Spleen (tissue), 11 donors: ENCODE data around the gene ORMDL2. TPM values are rescaled to one million over a fixed set of nuclear protein-coding genes. Genes with fewer than 3 reads are reported as not detected.

Source experiments
- DNase-seq: peaks from one replicate; pipeline ENCODE4 v3.0.0-alpha.2; 2020
- H3K27ac ChIP-seq, 8 donors: fragments of 200-600 bp; sonication (generic) in 7 of 8; 1 replicate in 4 of 8; 2 replicates in 4 of 8; pipeline versions ENCODE4 v1.5.0 to v1.8.0; 2016 to 2021; ENCODE audit warnings: inconsistent platforms in 4 of 8, mild to moderate bottlenecking in 4 of 8, moderate library complexity in 1 of 8
- H3K27me3 ChIP-seq, 7 donors: fragments of 200-600 bp; sonication (generic) in 6 of 7; replicated peaks in 1 of 7; 1 replicate in 4 of 7; 2 replicates in 3 of 7; pipeline versions ENCODE4 v1.5.0 to v1.8.0; 2016 to 2021; ENCODE audit warnings: inconsistent platforms in 3 of 7, mild to moderate bottlenecking in 1 of 7
- H3K36me3 ChIP-seq, 6 donors: fragments of 200-600 bp; sonication (generic) in 5 of 6; 1 replicate in 4 of 6; 2 replicates in 2 of 6; pipeline versions ENCODE4 v1.5.0 to v1.8.0; 2016 to 2021; ENCODE audit warnings: inconsistent platforms in 2 of 6
- H3K4me1 ChIP-seq, 6 donors: fragments of 200-600 bp; sonication (generic) in 5 of 6; 1 replicate in 3 of 6; 2 replicates in 3 of 6; pipeline versions ENCODE4 v1.5.0 to v1.8.0; 2016 to 2021; ENCODE audit warnings: inconsistent platforms in 3 of 6
- H3K4me3 ChIP-seq, 8 donors: fragments of 200-600 bp; sonication (generic) in 7 of 8; 1 replicate in 4 of 8; 2 replicates in 4 of 8; pipeline versions ENCODE4 v1.5.0 to v1.8.0; 2016 to 2021; ENCODE audit warnings: inconsistent platforms in 4 of 8, mild to moderate bottlenecking in 4 of 8, moderate library complexity in 2 of 8
- H3K9me3 ChIP-seq, 8 donors: fragments of 200-600 bp; sonication (generic) in 7 of 8; 1 replicate in 4 of 8; 2 replicates in 4 of 8; pipeline versions ENCODE4 v1.5.0 to v1.8.0; 2016 to 2021; ENCODE audit warnings: inconsistent platforms in 4 of 8
- POLR2A ChIP-seq, 3 donors: fragments of 450-650 bp; IDR thresholded peaks; one replicate each; pipeline ENCODE4 v1.5.1; 2017; ENCODE audit warnings: antibody characterized with exemption in 3 of 3, mild to moderate bottlenecking in 1 of 3
- POLR2AphosphoS5 ChIP-seq, 3 donors: sonication (generic); formaldehyde crosslinking; IDR thresholded peaks; one replicate each; pipeline ENCODE4 v1.5.1; 2017; ENCODE audit warnings: antibody characterized with exemption in 3 of 3
- WGBS, 5 donors: extraction: QIAGEN DNeasy Blood & Tissue Kit in 3 of 5; methylation state at CpG; one replicate each; pipeline versions ENCODE4 v1.1.5 to v1.1.7; 2013 to 2018; 5-methylcytosine and 5-hydroxymethylcytosine counted together
- intact Hi-C: fragments of 100-400 bp; cut with DNase I; formaldehyde crosslinking; loops from one replicate; pipeline ENCODE4 v1.15.0; 2023; ENCODE audit warnings: low total_unique reads
- polyA plus RNA-seq, 3 donors: library from polyadenylated mRNA; stranded (reverse); fragments of 200-250 nt; gene quantifications; one replicate each; pipeline ENCODE4 v1.2.1, GENCODE V29; 2013
- total RNA-seq, 7 donors: library from RNA; depleted of rRNA in 3 of 7; stranded (reverse); fragments of >200 nt in 3 of 7; fragmentation: NEBNext Ultra II Directional in 4 of 7; extraction: Animal tissue kit (Norgen Biotek cat#: 25700) in 4 of 7; gene quantifications; one replicate each; pipeline versions ENCODE4 v1.1.0 to v1.2.1, GENCODE V29; 2016 to 2021
- TF ChIP-seq, protein P1 (sequence below), 11 experiments: fragments of 200-600 bp in 7 of 11; fragments of 450-650 bp in 4 of 11; sonication (generic) in 4 of 11; IDR thresholded peaks in 8 of 11; conservative IDR thresholded peaks in 3 of 11; 1 replicate in 7 of 11; 2 replicates in 4 of 11; pipeline versions ENCODE4 v1.4.0 to v1.8.0; 2016 to 2021; ENCODE audit warnings: antibody characterized with exemption in 11 of 11, inconsistent platforms in 4 of 11, mild to moderate bottlenecking in 1 of 11
- donor health status: healthy with polysubstance abuse.
- donor health status: DM: no; HTN: no; CAD: no; lungs with moderate emphysema.
- donor health status: DM: no; HTN: no; CAD: no.
- donor health status: Bipolar disorder and iron deficiency.
- donor health status: healthy.
- donor health status: DM: no; HTN: no; CAD: no.
- donor health status: DM: yes; HTN: yes; CAD: no.

The ORMDL2 gene
- total and polyA plus RNA-seq, 10 donors = 18.8 to 34.6 (median 28.0) TPM

DNA sequence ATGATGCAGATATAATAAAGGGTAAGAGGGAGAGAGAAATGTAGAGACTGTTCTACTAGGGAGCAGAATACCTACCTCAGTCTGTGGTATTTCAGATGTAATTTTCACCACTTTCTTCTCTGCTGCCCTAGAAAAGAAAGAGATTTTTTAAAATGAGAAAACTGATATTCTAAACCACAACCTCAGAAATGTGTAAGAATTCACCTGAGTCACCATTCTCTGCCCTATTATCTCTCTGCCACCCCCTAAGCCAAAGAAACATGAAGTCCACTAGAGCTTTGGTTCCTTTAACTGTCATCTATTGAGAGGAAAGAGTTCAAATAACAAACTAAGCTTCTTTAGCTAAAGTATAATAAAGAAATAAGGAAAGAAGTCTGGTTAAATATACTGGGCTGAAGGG lies 21.9 kb upstream of the ORMDL2 start:
- Histone ChIP-seq H3K27ac (no peak overlapping the region), H3K9me3 (no peaks in the 10 kb centered on the region), H3K4me3 (no peak overlapping the region), H3K27me3 (no peaks in the 10 kb centered on the region), H3K4me1 (peaks cover 0 to 8% (median 0%) of the 10 kb centered on the region in 6 donors), H3K36me3 (peaks cover 0 to 100% (median 78%) of the 10 kb centered on the region in 6 donors)
- TF ChIP-seq, protein P1, sequence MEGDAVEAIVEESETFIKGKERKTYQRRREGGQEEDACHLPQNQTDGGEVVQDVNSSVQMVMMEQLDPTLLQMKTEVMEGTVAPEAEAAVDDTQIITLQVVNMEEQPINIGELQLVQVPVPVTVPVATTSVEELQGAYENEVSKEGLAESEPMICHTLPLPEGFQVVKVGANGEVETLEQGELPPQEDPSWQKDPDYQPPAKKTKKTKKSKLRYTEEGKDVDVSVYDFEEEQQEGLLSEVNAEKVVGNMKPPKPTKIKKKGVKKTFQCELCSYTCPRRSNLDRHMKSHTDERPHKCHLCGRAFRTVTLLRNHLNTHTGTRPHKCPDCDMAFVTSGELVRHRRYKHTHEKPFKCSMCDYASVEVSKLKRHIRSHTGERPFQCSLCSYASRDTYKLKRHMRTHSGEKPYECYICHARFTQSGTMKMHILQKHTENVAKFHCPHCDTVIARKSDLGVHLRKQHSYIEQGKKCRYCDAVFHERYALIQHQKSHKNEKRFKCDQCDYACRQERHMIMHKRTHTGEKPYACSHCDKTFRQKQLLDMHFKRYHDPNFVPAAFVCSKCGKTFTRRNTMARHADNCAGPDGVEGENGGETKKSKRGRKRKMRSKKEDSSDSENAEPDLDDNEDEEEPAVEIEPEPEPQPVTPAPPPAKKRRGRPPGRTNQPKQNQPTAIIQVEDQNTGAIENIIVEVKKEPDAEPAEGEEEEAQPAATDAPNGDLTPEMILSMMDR (IDR thresholded peaks at IDR 0.05 in 8 of 11, conservative IDR thresholded peaks at IDR 0.05 in 3 of 11) = no peak
- no peak for TF ChIP-seq POLR2A (IDR thresholded peaks at IDR 0.05)
- TF ChIP-seq POLR2AphosphoS5 (IDR thresholded peaks at IDR 0.05) = no peak
- no peak for DNase-seq
- intact Hi-C loops = no loop called here

DNA sequence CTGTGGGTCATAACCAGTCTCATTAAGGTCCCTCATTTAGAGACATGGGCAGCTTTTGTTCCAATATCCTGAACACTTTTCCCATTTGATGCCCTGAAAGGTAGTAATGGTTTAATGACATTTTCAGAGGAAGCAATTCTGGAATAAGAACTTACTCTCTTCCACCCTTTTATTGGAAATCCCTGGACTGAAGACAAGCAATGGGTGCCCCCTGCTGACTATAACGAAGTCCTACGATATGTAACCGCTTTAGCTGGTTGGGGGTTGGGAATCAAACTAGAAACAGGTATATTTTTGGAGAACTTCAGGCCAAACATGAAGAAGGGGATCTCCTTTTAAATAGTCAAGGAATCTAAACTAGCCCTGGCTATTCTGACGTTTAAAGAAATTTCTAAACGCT lies 20.8 kb upstream of the ORMDL2 start:
- no peak for DNase-seq
- TF ChIP-seq, protein P1 (IDR thresholded peaks at IDR 0.05 in 8 of 11, conservative IDR thresholded peaks at IDR 0.05 in 3 of 11) = peak in 7 of 11 experiments; percentile 16 to 50 (median 39)
- TF ChIP-seq POLR2A (IDR thresholded peaks at IDR 0.05) (no peak), POLR2AphosphoS5 (IDR thresholded peaks at IDR 0.05) (no peak)
- no peaks in the 10 kb centered on the region for H3K27me3 ChIP-seq
- 65 to 75% (median 72%) methylated on average over 5 of the region's 5 CpGs for WGBS, 5 donors
- no peak overlapping the region for H3K4me3 ChIP-seq
- peaks cover 0 to 16% (median 0%) of the 10 kb centered on the region in 6 donors for H3K4me1 ChIP-seq
- H3K36me3 ChIP-seq = peaks cover 0 to 100% (median 78%) of the 10 kb centered on the region in 6 donors
- H3K27ac ChIP-seq = no peak overlapping the region
- H3K9me3 ChIP-seq = no peaks in the 10 kb centered on the region
- intact Hi-C loops = no loop called here

DNA sequence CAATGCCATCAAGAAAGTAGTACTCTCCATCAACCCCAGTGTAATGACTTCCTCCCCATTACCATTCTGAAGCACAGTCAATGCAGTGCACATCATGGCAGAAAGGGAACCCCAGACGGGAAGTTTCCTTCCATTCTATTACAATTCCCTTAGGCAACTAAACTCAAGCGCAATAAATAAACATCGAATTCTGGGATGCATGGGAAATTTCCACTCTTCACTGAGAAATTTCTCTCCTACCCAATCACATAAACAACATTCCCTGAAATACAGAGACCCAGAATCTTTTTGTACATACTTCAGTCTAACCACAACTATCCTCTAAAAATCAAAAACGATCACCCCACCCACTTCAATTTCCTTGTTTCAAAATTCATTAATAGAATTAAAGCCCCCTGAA lies 20.3 kb upstream of the ORMDL2 start:
- H3K27ac ChIP-seq = no peak overlapping the region
- intact Hi-C loops = no loop called here
- no peaks in the 10 kb centered on the region for H3K27me3 ChIP-seq
- no peak for DNase-seq
- peaks cover 0 to 21% (median 0%) of the 10 kb centered on the region in 6 donors for H3K4me1 ChIP-seq
- no peak for TF ChIP-seq POLR2AphosphoS5 (IDR thresholded peaks at IDR 0.05)
- TF ChIP-seq, protein P1 (IDR thresholded peaks at IDR 0.05 in 8 of 11, conservative IDR thresholded peaks at IDR 0.05 in 3 of 11) = no peak
- H3K36me3 ChIP-seq = peaks cover 0 to 100% (median 79%) of the 10 kb centered on the region in 6 donors
- WGBS, 5 donors = 78 to 89% (median 85%) methylated on average over 4 of the region's 4 CpGs
- H3K9me3 ChIP-seq = no peaks in the 10 kb centered on the region
- no peak overlapping the region for H3K4me3 ChIP-seq

DNA sequence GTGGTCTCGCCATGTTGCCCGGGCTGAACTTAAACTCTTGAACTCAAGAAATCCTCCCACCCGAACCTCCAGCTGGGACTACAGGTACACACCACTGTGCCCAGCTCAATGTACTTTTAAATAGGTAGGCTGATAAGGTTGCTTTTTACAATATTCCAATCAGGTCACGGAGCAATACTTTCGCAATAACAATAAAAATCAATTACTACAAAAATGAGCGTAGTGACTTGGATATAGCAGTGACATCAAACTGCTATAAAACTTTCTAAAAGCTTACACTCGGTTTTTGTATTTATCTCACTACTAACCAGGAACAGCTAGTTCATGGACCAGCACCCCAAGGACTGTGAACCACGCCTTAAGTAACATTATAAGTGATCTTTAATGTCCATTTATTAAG lies 10.9 kb upstream of the ORMDL2 start:
- intact Hi-C loops = no loop called here

More for the DNA sequence above, 10.9 kb upstream of the ORMDL2 start:
- no peaks in the 10 kb centered on the region for H3K9me3 ChIP-seq
- TF ChIP-seq POLR2A (IDR thresholded peaks at IDR 0.05) (no peak), POLR2AphosphoS5 (IDR thresholded peaks at IDR 0.05) (no peak)
- TF ChIP-seq, protein P1 (IDR thresholded peaks at IDR 0.05 in 8 of 11, conservative IDR thresholded peaks at IDR 0.05 in 3 of 11) = no peak
- DNase-seq = no peak
- no peaks in the 10 kb centered on the region for H3K27me3 ChIP-seq
- no peak overlapping the region for H3K4me3 ChIP-seq
- 92 to 97% (median 94%) methylated on average over 8 of the region's 8 CpGs for WGBS, 5 donors
- H3K4me1 ChIP-seq = peaks cover 0 to 59% (median 13%) of the 10 kb centered on the region in 6 donors
- H3K27ac ChIP-seq = no peak overlapping the region
- peaks cover 0 to 93% (median 40%) of the 10 kb centered on the region in 6 donors for H3K36me3 ChIP-seq
